ENCODE measurements around the gene JPT2.

- TF ChIP-seq POLR2AphosphoS5 (IDR thresholded peaks at IDR 0.05) (no peak), CTCF (IDR thresholded peaks at IDR 0.05) (no peak)
These were observed 19.0 kb upstream of the JPT2 start for GRCh38 chr16:1659031-1659430.

All from esophagus muscularis mucosa (tissue), 3 donors.